HG03378 (cell line): Measurements from ENCODE around the gene PNISR.

Source experiments
- ATAC-seq: cut with Tn5 transposase; IDR thresholded peaks from one replicate; pipeline ENCODE4 v1.9.1; 2021; ENCODE audit warnings: mild to moderate bottlenecking, moderate library complexity; ENCODE audit not compliant: unreplicated experiment

The PNISR gene

DNA sequence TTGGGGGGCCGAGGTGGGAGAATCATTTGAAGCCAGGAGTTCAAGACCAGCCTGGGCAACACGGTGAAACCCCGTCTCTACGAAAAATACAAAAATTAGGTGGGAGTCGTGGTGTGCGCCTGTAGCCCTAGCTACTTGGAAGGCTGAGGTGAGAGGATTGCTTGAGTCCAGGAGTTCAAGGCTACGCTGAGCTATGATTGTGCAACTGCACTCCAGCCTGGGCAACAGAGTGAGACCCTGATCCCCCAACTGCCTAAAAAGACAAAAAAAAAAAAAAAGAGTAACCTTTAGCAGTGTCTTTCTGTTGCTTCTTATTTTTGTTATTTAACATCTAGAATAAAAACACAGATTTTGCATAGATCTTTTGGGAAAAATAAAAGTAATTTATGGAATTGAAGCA lies 18.0 kb downstream of the PNISR start:
- ATAC-seq = no peak

DNA sequence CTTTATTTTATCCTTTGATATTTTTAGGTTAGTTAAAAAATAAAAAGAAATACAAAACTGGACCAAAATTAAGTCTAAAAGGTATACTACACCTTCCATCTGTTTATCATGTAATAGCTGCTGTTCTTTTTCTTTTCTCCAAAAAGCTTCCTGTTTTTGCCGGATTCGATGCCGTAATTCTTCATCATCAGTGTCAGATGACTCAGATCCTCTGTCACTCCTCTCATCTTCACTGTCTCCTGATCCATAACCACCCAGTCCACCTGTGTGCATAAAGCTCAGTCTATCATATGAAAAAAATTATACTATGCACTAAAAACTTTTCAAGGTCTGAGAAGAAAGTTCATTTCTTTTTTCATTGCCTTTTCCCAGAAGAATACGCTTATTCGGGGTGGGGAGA lies 22.7 kb downstream of the PNISR start:
- no peak for ATAC-seq

DNA sequence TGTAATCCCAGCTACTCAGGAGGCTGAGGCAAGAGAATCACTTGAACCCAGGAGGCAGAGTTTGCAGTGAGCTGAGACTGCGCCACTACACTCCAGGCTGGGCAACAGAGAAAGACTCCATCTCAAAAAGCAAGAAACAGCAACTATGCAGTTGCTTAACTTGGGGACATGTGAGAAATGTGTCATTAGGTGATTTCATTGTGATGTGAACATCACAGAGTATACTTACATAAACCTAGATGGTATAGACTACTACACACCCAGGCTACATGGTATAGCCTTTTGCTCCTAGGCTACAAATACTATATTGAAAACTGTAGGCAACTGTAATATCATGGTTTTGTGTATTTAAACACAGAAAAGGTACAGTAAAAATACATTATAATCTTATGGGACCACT lies 27.8 kb downstream of the PNISR start:
- ATAC-seq = no peak

DNA sequence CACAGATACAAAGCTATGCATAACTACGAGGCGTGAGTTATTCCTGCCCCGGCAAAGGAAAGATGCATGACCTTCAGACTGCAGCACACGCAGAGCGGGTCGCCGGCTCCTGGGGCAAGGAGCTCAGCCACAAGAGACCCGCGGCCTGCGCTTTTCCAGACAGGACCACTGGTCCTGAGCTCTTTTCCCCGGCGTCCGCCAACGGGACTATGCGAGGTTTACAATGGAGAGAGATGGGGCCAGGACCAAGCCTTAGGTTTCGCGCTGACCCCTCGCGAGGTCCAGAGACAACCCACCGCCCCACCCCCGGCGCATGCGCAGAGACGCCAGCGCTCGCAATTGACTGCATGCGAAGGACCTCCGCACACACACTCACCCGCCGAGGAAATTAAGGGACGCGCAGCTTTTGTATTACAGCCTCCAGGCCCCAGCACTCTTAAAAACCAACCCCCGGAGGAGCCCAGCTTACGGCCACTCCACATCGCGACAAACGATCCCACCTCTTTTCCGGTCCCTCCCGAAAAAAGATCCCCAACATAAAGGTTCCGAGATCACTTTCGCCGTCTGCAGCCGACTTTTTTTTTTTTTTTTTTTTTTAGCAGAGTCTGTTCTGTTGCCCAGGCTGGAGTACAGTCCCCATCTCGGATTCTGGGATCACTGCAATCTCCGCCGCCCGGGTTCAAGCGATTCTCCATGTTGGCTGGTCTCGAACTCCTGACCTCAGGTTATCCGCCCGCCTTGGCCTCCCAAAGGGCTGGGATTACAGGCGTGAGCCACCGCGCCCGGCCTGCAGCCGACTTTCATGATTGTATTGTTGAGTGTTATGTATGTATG lies 31.2 kb downstream of the PNISR start, which contains the start of gene COQ3:
COQ3 (minus strand) TSS at position 498 of the 834 bp plus-strand sequence; CDS start at position 482, 16 bp downstream.
- peak; percentile 72 for ATAC-seq

DNA sequence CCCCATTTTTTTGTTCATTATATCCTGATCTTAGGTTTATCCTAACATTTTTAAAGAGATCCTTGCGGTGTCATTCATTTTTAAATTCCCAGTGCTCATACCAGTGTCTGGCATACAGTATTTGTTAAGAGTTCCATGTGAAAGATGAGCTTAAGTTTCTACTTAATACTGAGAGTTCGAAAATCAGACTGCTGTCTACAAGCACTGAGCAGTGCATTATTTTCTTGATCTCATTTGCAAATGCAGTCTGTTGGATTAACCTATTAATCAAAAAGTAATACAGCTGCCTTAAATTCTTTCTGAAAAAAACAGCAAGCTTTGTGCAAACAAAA lies 31.8 kb downstream of the PNISR start:
- peak; percentile 24 for ATAC-seq

DNA sequence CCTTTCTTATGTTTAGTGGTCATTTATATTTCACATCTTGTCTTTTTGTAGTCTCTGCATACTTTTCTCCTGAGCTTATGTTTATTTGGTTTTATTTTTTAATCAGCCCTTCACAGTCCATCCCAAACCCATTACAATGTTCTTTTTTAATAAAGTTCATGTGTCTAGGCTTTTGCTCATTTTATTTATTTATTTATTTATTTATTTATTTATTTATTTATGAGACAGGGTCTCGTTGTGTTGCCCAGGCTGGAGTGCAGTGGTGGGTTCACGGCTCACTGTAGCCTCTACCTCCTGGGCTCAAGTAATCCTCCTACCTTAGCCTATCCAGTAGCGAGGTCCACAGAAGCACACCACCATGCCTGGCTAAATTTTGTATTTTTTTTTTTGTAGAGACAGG lies 34.2 kb downstream of the PNISR start:
- ATAC-seq = no peak

DNA sequence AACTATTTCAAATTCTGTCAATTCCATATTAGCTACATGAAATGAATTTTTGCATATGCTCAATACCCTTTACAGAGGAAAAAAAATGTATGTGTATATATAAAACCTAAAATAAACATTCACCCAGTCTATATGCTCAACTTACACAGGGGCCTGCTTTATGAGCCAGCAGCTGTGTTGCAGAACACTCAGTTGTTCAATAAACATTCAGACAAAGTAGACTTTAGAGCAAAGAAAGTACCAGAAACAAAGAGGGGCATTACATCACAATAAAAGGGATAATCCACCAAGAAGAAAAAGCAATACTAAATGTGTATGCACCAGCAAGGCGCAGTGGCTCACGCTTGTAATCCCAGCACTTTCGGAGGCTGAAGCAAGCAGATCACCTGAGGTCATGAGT lies 40.6 kb downstream of the PNISR start:
- ATAC-seq = no peak

DNA sequence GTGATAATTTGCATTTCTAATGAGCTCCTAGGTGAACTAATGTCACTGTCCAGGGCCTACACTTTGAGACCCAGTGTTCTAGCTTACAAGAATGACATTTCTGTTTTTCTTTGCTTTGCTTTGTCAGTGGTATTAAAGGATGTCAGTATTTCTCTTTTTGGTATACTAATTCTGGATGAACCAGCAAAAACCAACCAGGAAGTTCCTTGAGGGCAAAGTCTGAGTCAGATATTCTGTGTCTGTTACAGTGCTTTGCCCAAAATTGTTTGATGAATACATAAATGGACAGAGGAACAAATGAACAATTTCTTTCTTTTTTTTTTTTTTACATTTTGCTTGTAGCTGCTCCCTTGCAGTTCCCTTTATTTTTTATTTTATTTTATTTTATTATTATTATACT lies 46.5 kb downstream of the PNISR start:
- no peak for ATAC-seq

DNA sequence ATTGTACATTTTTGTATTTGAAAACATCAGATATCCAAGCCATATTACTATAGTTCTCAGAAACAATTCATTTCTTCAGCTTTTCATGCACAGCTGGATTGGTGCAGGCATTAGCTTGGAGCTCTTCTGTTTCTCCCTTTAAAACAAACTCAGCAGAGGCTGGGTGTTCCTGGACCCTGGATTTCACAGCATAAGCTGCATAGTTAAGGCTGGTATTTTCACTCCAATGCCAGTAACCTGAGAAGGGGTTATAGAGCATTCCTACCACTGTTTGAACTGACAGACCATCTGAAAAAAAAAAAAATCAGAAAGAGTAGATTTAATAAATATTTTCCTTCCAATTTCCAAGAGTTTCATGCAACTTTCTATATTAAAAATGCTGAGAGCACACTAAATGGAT lies 55.6 kb downstream of the PNISR start:
- no peak for ATAC-seq

DNA sequence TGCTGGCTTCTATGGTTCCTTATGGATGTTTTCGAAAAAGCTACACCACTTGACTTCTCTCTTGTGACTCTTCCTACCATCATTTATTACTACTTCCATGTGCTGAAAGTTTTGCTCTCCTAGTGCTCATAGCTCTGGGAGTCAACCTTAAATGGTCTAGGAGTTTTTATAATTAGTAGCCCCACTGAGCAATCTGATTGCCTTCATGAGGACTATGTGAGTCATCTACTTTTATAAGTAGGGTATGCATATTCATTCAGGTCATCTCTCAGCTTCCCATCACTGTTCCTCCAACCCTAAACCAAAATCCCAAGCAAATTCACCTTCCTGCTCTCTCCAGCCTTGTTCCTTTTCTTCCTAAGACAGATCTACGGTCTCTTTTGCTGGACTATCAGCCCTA lies 58.3 kb downstream of the PNISR start:
- no peak for ATAC-seq

DNA sequence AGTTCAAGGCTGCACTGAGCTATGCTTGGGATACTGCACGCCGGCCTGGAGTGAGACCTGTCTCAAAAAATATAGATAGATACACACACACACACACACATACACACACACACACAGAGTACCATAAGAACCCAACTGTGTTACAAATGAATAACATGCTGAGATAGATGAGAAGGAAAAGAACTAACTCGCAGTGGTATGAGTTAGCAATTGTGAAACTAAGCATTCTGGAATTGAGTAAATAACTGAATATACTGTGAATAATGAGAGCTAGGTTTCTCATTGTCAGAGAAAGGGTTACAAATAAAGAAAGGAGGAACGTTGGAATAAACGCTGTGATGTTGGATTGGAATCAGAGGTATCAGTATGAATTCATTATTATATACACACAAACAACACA lies 61.1 kb downstream of the PNISR start:
- peak; percentile 96 for ATAC-seq

DNA sequence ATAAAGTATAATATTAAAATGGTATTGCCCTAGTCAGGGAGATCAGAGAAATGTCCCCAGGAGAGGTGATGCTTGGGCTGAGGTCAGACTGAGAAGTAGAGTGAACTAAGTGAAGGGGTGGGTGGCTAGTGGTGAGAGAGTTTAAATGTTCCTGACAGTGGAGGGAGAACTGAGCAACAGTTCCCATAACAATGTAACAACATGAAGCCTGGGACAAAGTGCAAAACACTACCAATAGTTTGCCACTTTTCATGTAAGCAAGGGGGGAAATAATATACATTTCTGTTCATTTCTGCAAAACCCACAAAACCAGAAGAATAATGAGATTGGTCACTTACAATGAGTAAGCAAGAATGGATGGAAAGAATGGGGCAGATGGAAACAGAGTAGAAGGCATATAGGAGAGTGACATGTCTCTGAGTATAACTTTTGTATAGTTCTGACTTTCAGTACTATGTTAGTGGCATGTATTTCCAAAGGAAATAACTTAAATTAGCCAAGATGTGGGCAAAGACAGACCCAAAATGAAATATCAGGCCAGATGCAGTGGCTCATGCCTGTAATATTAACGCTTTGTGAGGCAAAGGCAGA lies 62.3 kb downstream of the PNISR start:
- ATAC-seq = no peak

DNA sequence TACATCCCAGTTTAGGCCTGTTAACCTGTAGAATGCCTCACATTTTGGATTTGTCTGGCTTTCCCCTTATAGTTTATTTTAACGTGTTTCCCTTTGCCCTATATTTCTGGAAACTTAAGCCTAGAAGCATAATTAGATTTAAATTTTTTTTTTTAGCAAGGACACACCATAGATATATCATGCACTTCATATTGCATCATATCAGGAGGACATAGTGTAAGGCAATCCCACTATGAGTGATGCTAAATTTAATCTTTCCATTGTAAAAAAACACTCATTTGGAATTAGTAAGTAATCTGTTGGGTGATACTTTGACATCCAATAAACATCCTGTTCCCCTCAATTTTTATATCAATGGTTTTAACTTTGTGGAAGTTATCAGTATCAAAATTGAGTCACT lies 65.3 kb downstream of the PNISR start:
- ATAC-seq = no peak

DNA sequence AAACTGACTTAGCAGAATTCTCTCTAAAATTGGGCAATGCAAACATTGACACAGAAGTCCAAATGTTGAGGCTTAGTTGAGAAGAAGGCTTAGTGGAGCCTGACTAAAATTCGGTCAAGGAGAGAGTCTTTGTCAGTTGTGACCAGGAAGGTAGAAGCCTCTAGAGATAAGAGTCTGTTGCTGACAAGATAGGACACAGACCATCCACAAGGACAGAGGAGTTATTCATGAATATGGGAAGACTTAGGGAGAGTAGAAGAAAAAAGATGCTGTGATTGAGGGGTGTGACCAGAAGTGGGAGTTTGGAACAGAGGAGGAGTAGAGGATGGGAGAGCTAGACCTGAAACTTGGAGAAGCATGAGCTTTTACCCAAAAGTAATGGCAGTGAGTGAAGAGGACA lies 68.5 kb downstream of the PNISR start:
- no peak for ATAC-seq

DNA sequence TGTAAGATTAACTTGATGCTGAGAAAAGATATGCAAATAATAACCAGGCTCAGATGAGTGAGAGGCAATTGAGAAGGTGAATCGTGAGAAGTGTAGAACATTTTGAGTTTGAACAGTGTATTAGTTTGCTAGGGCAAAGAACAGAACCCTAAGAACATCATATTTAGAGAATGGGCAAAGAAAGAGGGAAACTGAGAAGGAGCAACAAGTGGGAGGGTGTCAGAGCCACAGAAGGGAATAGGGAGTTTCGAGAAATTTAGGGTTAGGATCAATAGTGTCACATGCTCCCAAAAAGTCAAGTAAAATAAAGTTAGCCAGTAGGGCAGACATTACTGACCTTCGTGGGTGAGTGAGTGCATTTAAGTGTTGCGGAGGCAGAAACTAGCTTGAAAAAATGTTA lies 70.1 kb downstream of the PNISR start:
- ATAC-seq = no peak

DNA sequence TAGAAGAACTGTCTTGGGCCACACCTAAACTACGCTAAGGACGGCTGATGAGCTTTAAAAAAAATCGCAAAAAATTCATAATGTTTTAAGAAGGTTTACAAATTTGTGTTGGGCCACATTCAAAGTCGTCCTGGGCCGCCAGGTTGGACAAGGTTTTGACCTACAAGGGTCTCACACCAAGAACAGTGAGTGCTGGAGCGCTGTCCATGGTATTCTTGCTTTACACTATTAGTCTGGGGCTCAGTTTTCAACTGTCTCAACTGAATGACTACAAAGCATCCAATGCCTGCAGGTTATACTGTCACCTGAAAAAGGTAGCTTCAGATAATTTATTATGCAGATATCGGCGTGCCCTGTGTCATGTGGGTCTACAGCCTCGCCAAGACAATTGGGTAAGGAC lies 72.0 kb downstream of the PNISR start:
- ATAC-seq = no peak

DNA sequence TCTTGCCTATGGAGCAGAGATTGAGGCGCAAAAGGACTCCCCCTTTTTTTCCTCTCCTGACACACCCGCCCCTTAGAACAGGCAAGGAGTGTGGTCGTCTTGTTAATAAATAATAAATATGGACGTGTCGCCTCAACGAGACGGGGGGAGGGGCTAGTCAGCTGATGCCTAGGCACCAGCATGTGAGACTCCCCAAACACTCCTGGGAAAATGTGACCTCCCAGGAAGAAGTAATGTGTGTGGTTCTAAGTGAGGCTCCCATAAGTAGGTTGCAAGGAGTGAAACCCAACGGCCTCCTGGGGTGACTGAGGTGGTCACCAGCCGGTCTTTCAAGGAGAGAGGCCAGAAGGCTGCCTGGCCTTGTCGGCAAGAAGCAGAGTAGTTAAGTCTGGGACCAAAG lies 74.5 kb downstream of the PNISR start:
- no peak for ATAC-seq

DNA sequence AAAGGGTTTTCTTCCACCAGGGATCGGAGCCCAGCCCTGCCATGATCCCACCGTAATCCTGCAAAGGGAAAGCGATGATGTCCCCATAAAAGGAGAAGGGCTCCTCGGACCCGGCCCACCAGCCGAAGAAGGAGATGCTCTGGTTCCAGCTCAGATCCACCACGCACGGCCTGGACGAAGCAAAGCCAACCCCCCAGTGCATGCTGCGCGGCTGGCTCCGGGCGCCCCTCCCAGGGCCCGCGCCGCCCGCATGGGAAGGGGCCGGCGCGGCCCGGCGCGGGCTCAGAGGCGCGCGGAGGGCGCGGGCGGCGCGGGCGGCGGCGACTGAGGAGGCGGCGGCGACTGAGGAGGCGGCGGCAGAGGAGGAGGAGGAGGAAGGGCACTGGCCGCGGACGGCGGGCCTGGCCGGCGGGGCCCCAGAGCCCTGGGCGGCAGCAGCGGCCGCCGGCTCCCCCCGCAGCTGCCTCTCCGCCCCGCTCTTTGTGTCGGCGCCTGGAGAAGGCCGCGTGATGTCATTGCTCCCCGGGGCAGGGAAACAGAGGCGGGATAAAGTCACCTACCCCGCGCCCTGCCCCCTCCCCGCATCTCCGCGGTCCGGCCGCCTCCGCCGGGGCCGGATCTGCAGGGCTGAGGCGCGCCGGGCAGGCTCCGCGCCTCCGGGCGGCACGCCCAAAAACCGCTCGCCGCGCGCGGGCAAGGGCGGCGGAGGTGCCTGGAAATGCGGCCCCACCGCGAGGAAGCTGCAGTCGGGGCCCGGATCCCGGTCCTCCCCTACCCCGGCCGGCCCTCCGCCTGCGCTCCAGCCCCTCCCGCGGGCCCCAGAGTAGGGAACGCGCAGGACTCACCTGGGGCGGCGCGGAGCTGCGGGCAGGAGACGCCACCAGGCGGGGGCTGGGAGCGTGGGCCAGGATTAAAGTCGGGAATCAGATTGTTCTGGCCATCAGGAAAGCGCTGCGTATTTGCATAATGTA lies 75.7 kb downstream of the PNISR start, which contains the start of gene FAXC:
FAXC (minus strand) TSS at position 504 of the 971 bp plus-strand sequence; CDS start at position 202, 302 bp downstream.
- ATAC-seq = no peak

DNA sequence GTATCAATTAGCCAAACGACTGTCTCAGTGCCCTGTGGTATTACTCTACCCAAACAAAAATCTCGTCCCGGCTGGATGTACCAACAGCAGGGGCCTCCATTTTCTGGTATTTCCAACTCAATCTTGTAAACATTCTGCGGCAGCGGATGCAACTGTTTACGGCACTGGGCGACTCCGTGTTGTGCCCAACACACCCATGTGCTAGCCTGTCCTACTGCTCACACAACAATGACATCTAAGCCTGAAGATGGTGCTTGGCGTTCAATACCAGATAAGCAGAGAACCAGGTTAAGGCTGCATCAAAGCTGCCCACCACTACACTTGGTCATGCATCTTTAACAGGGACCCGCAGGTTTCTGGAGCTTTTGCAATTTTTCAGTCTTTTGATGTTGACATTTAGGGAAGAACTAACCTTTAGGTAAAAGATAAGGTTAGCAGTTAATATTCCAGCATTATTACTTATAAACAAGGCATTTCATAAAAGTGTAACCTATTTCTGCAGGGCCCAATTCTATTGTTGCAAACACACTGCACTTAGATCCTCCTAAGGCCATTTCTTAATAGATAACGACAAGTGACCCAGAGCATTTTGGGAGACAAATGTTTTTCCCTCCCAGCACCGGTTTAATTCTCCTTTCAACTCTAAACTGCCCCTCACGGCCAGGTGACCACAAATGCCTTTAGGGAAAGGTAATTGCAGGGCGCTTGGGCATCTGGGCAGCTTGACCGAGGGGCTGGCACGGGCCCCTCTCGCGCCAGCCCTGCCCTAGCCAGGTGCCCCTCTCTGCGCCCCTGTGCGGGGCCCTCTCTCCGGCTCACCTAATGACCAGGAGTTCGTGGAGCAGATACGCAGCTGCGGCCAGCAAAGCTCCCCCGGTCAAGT lies 76.6 kb downstream of the PNISR start:
- ATAC-seq = no peak
